H1 (cell line): ENCODE measurements around the gene TCF7L2. TPM values are rescaled to one million over a fixed set of nuclear protein-coding genes. Genes with fewer than 3 reads are reported as not detected.

Source experiments
- CTCF ChIA-PET: fragments of 300-600 bp; sonication (Branson Sonifier 250); formaldehyde crosslinking; loops from one replicate; lab custom pipeline; 2021; ENCODE audit not compliant: partially characterized antibody; lab: Charles Lee
- POLR2A ChIA-PET: fragments of 300-600 bp; sonication (Branson Sonifier 250); formaldehyde crosslinking; loops from one replicate; lab custom pipeline; 2021; ENCODE audit warnings: inconsistent platforms; ENCODE audit not compliant: partially characterized antibody; lab: Charles Lee
- DNase-seq, 2 experiments: peaks; one replicate each; pipeline versions ENCODE4 v3.0.0 to v3.0.0-alpha.2; 2010 to 2022; ENCODE audit warnings: low spot score in 2 of 2, low read depth in 1 of 2, mixed read lengths in 1 of 2
- FAIRE-seq: peaks from 2 replicates; lab custom pipeline; 2011; peaks lifted over from hg19 to GRCh38; lab: Jason Lieb, UNC
- H2AFZ ChIP-seq: 2 replicates; pipeline ENCODE4 v1.8.1; 2012; ENCODE audit warnings: low read length, inconsistent platforms
- H2AK5ac ChIP-seq: 2 replicates; pipeline ENCODE4 v1.6.1; 2013; ENCODE audit warnings: low read depth, low read length
- H2BK120ac ChIP-seq: replicated peaks from 2 replicates; pipeline ENCODE3; 2013; ENCODE audit warnings: low read depth, low read length, inconsistent platforms
- H2BK12ac ChIP-seq: 2 replicates; pipeline ENCODE4 v1.6.1; 2013; ENCODE audit warnings: low read depth, low read length
- H2BK15ac ChIP-seq: 2 replicates; pipeline ENCODE4 v1.6.1; 2013; ENCODE audit warnings: low read length
- H2BK20ac ChIP-seq: 2 replicates; pipeline ENCODE4 v1.6.1; 2013; ENCODE audit warnings: low read length
- H2BK5ac ChIP-seq: 2 replicates; pipeline ENCODE4 v1.6.1; 2013; ENCODE audit warnings: low read depth, low read length
- H3K14ac ChIP-seq: 2 replicates; pipeline ENCODE4 v1.6.1; 2013; ENCODE audit warnings: inconsistent platforms; ENCODE audit not compliant: insufficient read length
- H3K18ac ChIP-seq: 2 replicates; pipeline ENCODE4 v1.6.1; 2013; ENCODE audit warnings: low read length; ENCODE audit errors: extremely low read depth
- H3K23ac ChIP-seq: 2 replicates; pipeline ENCODE4 v1.6.1; 2013; ENCODE audit warnings: inconsistent platforms; ENCODE audit not compliant: insufficient read length
- H3K23me2 ChIP-seq: 2 replicates; pipeline ENCODE4 v1.6.1; 2013; ENCODE audit warnings: low read depth, low read length
- H3K27ac ChIP-seq: 2 replicates; pipeline ENCODE4 v1.6.1; 2011; ENCODE audit warnings: low read depth, low read length, inconsistent platforms
- H3K27me3 ChIP-seq, 4 experiments: replicated peaks in 1 of 4; 1 replicate in 1 of 4; 2 replicates in 3 of 4; pipeline versions ENCODE4 v1.6.1 to v1.8.1; 2011 to 2013; ENCODE audit warnings: low read length in 3 of 4, mild to moderate bottlenecking in 3 of 4, inconsistent platforms in 2 of 4, mixed read lengths in 2 of 4, moderate library complexity in 1 of 4; ENCODE audit not compliant: control insufficient read depth in 3 of 4, insufficient read depth in 3 of 4; ENCODE audit errors: extremely low read depth in 1 of 4
- H3K36me3 ChIP-seq, 4 experiments: 2 replicates each; pipeline versions ENCODE4 v1.6.1 to v1.8.1; 2011 to 2013; ENCODE audit warnings: mild to moderate bottlenecking in 4 of 4, low read length in 3 of 4, moderate library complexity in 2 of 4, control low read depth in 1 of 4, inconsistent platforms in 1 of 4; ENCODE audit not compliant: insufficient read depth in 4 of 4, control insufficient read depth in 2 of 4
- H3K4ac ChIP-seq: replicated peaks from 2 replicates; pipeline ENCODE3; 2013; ENCODE audit warnings: low read length, low read depth, mixed read lengths, inconsistent platforms; ENCODE audit not compliant: insufficient read length
- H3K4me1 ChIP-seq, 4 experiments: replicated peaks in 1 of 4; 1 replicate in 1 of 4; 2 replicates in 3 of 4; pipeline versions ENCODE4 v1.6.1 to v1.8.1; 2011 to 2013; ENCODE audit warnings: low read length in 3 of 4, inconsistent platforms in 2 of 4, mixed read lengths in 1 of 4; ENCODE audit not compliant: insufficient read depth in 4 of 4, control insufficient read depth in 3 of 4
- H3K4me2 ChIP-seq, 2 experiments: 2 replicates each; pipeline versions ENCODE4 v1.6.1 to v1.8.1; 2011 to 2013; ENCODE audit warnings: low read depth in 2 of 2, low read length in 2 of 2, control low read depth in 1 of 2, inconsistent platforms in 1 of 2, mild to moderate bottlenecking in 1 of 2; ENCODE audit not compliant: insufficient read depth in 1 of 2
- H3K4me3 ChIP-seq, 4 experiments: fragments of 200-600, 300-600 bp in 1 of 4; sonication (generic), shearing (Covaris generic), sonication (Bioruptor Twin) in 1 of 4; 2 replicates each; pipeline versions ENCODE4 v1.5.1 to v1.8.1; 2011 to 2016; ENCODE audit warnings: low read length in 4 of 4, low read depth in 3 of 4, control low read depth in 2 of 4, inconsistent platforms in 2 of 4, mild to moderate bottlenecking in 2 of 4, mixed read lengths in 1 of 4, moderate library complexity in 1 of 4; ENCODE audit not compliant: insufficient read depth in 2 of 4; ENCODE audit errors: extremely low read depth in 1 of 4
- H3K56ac ChIP-seq: replicated peaks from 2 replicates; pipeline ENCODE3; 2013; ENCODE audit warnings: low read depth, mild to moderate bottlenecking, mixed read lengths, low read length, inconsistent platforms; ENCODE audit not compliant: insufficient read length
- H3K79me1 ChIP-seq: 2 replicates; pipeline ENCODE4 v1.6.1; 2013; ENCODE audit warnings: low read depth, low read length, control low read depth
- H3K79me2 ChIP-seq, 2 experiments: 2 replicates each; pipeline versions ENCODE4 v1.6.1 to v1.8.1; 2012 to 2013; ENCODE audit warnings: low read length in 2 of 2, mild to moderate bottlenecking in 2 of 2, inconsistent platforms in 1 of 2; ENCODE audit not compliant: insufficient read depth in 2 of 2, control insufficient read depth in 1 of 2
- H3K9ac ChIP-seq, 4 experiments: replicated peaks in 1 of 4; 1 replicate in 1 of 4; 2 replicates in 3 of 4; pipeline versions ENCODE4 v1.6.1 to v1.8.1; 2011 to 2013; ENCODE audit warnings: low read depth in 3 of 4, low read length in 3 of 4, control low read depth in 2 of 4, mild to moderate bottlenecking in 2 of 4, moderate library complexity in 2 of 4, inconsistent platforms in 1 of 4; ENCODE audit errors: extremely low read depth in 1 of 4
- H3K9me3 ChIP-seq, 2 experiments: 2 replicates each; pipeline versions ENCODE4 v1.6.1 to v1.8.1; 2012 to 2013; ENCODE audit warnings: mild to moderate bottlenecking in 2 of 2, moderate library complexity in 2 of 2, control low read depth in 1 of 2, inconsistent platforms in 1 of 2, low read depth in 1 of 2, low read length in 1 of 2, mixed read lengths in 1 of 2; ENCODE audit not compliant: insufficient read depth in 2 of 2
- H4K20me1 ChIP-seq, 2 experiments: replicated peaks in 1 of 2; 2 replicates each; pipeline versions ENCODE3 to v1.8.1; 2011 to 2013; ENCODE audit warnings: inconsistent platforms in 2 of 2, low read length in 2 of 2, mild to moderate bottlenecking in 1 of 2; ENCODE audit not compliant: insufficient read depth in 2 of 2, control insufficient read depth in 1 of 2
- H4K5ac ChIP-seq: 2 replicates; pipeline ENCODE4 v1.6.1; 2013; ENCODE audit warnings: low read length, low read depth, mixed read lengths, inconsistent platforms; ENCODE audit not compliant: insufficient read length
- H4K8ac ChIP-seq: 2 replicates; pipeline ENCODE4 v1.8.0; 2013; ENCODE audit warnings: mild to moderate bottlenecking, moderate library complexity, low read length, inconsistent platforms; ENCODE audit not compliant: insufficient read depth; ENCODE audit errors: extremely low read depth
- H4K91ac ChIP-seq: replicated peaks from 2 replicates; pipeline ENCODE3; 2013; ENCODE audit warnings: low read length, mixed read lengths, inconsistent platforms; ENCODE audit not compliant: insufficient read length
- CEBPB ChIP-seq: IDR thresholded peaks from 2 replicates; pipeline ENCODE4 v1.6.1; 2012; ENCODE audit warnings: low read depth, low read length
- CTCF ChIP-seq, 3 experiments: IDR thresholded peaks; 1 replicate in 2 of 3; 2 replicates in 1 of 3; pipeline versions ENCODE4 v1.5.1 to v1.6.1; 2011; ENCODE audit warnings: low read length in 3 of 3, mild to moderate bottlenecking in 3 of 3, inconsistent platforms in 2 of 3, low read depth in 1 of 3, moderate library complexity in 1 of 3; ENCODE audit not compliant: insufficient read depth in 1 of 3; ENCODE audit errors: control extremely low read depth in 1 of 3
- E2F6 ChIP-seq: IDR thresholded peaks from 2 replicates; pipeline ENCODE4 v1.6.1; 2012; ENCODE audit warnings: inconsistent platforms
- EGR1 ChIP-seq: IDR thresholded peaks from 2 replicates; pipeline ENCODE4 v1.6.1; 2011; ENCODE audit warnings: low read depth, low read length, borderline replicate concordance
- GABPA ChIP-seq: IDR thresholded peaks from 2 replicates; pipeline ENCODE4 v1.6.1; 2011; ENCODE audit warnings: mild to moderate bottlenecking, low read length, moderate library complexity, borderline replicate concordance; ENCODE audit not compliant: insufficient read depth
- MAFK ChIP-seq: IDR thresholded peaks from 2 replicates; pipeline ENCODE4 v1.6.1; 2012; ENCODE audit warnings: low read depth, mild to moderate bottlenecking, improper control_type of control experiment, low read length
- POLR2AphosphoS5 ChIP-seq: IDR thresholded peaks from 2 replicates; pipeline ENCODE4 v1.6.1; 2011; ENCODE audit warnings: low read depth, low read length
- SIRT6 ChIP-seq: IDR thresholded peaks from one replicate; pipeline ENCODE4 v1.7.1; 2012; ENCODE audit warnings: low read length, inconsistent platforms
- SRF ChIP-seq: IDR thresholded peaks from 2 replicates; pipeline ENCODE4 v1.6.1; 2011; ENCODE audit warnings: mild to moderate bottlenecking, low read depth, low read length, moderate library complexity
- TCF12 ChIP-seq: IDR thresholded peaks from 2 replicates; pipeline ENCODE4 v1.6.1; 2011; ENCODE audit warnings: low read depth, mild to moderate bottlenecking, low read length
- WGBS, 2 experiments: shearing (Covaris generic) in 1 of 2; methylation state at CpG; one replicate each; pipeline versions ENCODE4 v1.1.6 to v1.1.7; 2013 to 2015; ENCODE audit warnings: low lambda C conversion rate in 2 of 2, mixed read lengths in 2 of 2, inconsistent platforms in 1 of 2, low coverage in 1 of 2, missing lambda C conversion rate in 1 of 2; ENCODE audit not compliant: insufficient replicate concordance in 2 of 2, insufficient coverage in 1 of 2, insufficient read length in 1 of 2; ENCODE audit errors: extremely low coverage in 1 of 2, missing lambda C conversion rate in 1 of 2; 5-methylcytosine and 5-hydroxymethylcytosine counted together
- polyA plus RNA-seq, 7 experiments: library from polyadenylated mRNA; depleted of rRNA in 3 of 7; stranded (reverse) in 5 of 7; unstranded in 2 of 7; fragments of >200 nt in 5 of 7; fragments of 200-250 nt in 2 of 7; gene quantifications; 1 replicate in 5 of 7; 2 replicates in 1 of 7; 4 replicates in 1 of 7; pipeline versions ENCODE4 v1.2.1 to v1.2.3, GENCODE V29; 2011 to 2013; ENCODE audit warnings: missing spikeins in 2 of 7, mixed read lengths in 2 of 7
- total RNA-seq: library from RNA; stranded (reverse); fragmentation: NEBNext Ultra II Directional; extraction: Animal tissue kit (Norgen Biotek cat#: 25700); gene quantifications from 2 replicates; pipeline ENCODE4 v1.2.1, GENCODE V29; 2021

Gene TCF7L2
- total and polyA plus RNA-seq, 2 of the 8 experiments (the other 6 are each of a cell fraction or from before 2014, with no cell fraction given) = 33.9 to 67.3 TPM

GRCh38 chr10:112966194-112966855 is 16.3 kb downstream of the TCF7L2 start:
- Histone ChIP-seq H3K23me2 (peaks cover 2% of the 10 kb centered on the region), H2BK20ac (no peak overlapping the region), H4K20me1 (peaks cover 12 to 28% of the 10 kb centered on the region in 2 experiments), H2BK12ac (no peak overlapping the region), H3K27ac (0 out of 2 replicates have a peak overlapping the region, but pooled peaks have one; percentile 12), H3K56ac (no peak overlapping the region), H3K9me3 (no peaks in the 10 kb centered on the region), H2BK5ac (peak overlapping the region; percentile 55; the same call in 1 of the 2 replicates), H4K8ac (no peak overlapping the region), H3K23ac (no peak overlapping the region), H3K4me3 (no peak overlapping the region), H2AFZ (no peak overlapping the region), H3K79me1 (peaks cover 20% of the 10 kb centered on the region), H3K27me3 (no peaks in the 10 kb centered on the region), H3K14ac (no peak overlapping the region), H3K4me1 (peaks cover 3 to 21% (median 5%) of the 10 kb centered on the region in 4 experiments; a peak in 5 of 7 replicates), H3K9ac (no peak overlapping the region), H3K4ac (no peak overlapping the region), H4K91ac (no peak overlapping the region), H2AK5ac (no peak overlapping the region), H2BK120ac (no peak overlapping the region), H3K79me2 (peaks cover 50 to 96% of the 10 kb centered on the region in 2 experiments), H2BK15ac (no peak overlapping the region), H3K4me2 (no peak overlapping the region), H3K18ac (no peak overlapping the region), H4K5ac (no peak overlapping the region), H3K36me3 (peaks cover 4 to 81% (median 28%) of the 10 kb centered on the region in 4 experiments; a peak in 7 of 8 replicates)
- DNase-seq (no peak), FAIRE-seq (no peak)
- WGBS, 2 experiments = 88% methylated on average over 9 of the region's 9 CpGs; no CpG with 5 or more reads in 1 of the 2 experiments
- ChIA-PET POLR2A (interaction anchor here (0.6 to 2.5 kb wide), 6 partner anchors 10 to 96 kb away, joined by 3 to 13 read pairs (median 4); no protein-coding TSS in a partner anchor), CTCF (interaction anchor here (0.6 to 2.5 kb wide), 7 partner anchors 8 to 1052 kb away, joined by 3 to 7 read pairs (median 4); no protein-coding TSS in a partner anchor)
- TF ChIP-seq EGR1 (no peak), SIRT6 (no peak), GABPA (no peak), CTCF (IDR thresholded peaks at IDR 0.05; ENCODE audit: control extremely low read depth in 1 of 3, insufficient read depth in 1 of 3, low read depth in 1 of 3, low read length in 3 of 3) (no peak), SRF (no peak), TCF12 (no peak), E2F6 (no peak), MAFK (no peak), POLR2AphosphoS5 (no peak), CEBPB (no peak)
